K562 (cell line): ENCODE measurements around the gene RIPOR1. TPM values are rescaled to one million over a fixed set of nuclear protein-coding genes. Genes with fewer than 3 reads are reported as not detected.

Source experiments
- ATAC-seq: fragments of 200-7000 bp; cut with Tn5 transposase; 3 replicates; pipeline ENCODE4 v1.9.1; 2020; ENCODE audit warnings: moderate library complexity
- BruUV-seq: library from RNA; stranded (reverse); fragments of 400-500 nt; replicated peaks from 2 replicates; lab custom pipeline; 2021; lab: Mats Ljungman, UMichigan
- CTCF ChIA-PET: fragments of 300-600 bp; formaldehyde crosslinking; extraction: SDS; loops from one replicate; lab custom pipeline; 2021; ENCODE audit warnings: low intra/inter-chr PET ratio; lab: Yijun Ruan, JAX
- POLR2A ChIA-PET: fragments of 300-600, 350-650 bp; sonication (Branson Sonifier 250); formaldehyde crosslinking; extraction: SDS; loops from one replicate; lab custom pipeline; 2021; ENCODE audit warnings: antibody characterized with exemption, inconsistent platforms; lab: Yijun Ruan, JAX
- DNase-seq, 4 experiments: peaks; one replicate each; pipeline versions ENCODE4 v3.0.0 to v3.0.0-alpha.2; 2011 to 2018; ENCODE audit warnings: low spot score in 3 of 4, mixed read lengths in 3 of 4; ENCODE audit errors: extremely low read depth in 1 of 4
- FAIRE-seq: peaks from 2 replicates; lab custom pipeline; 2011; peaks lifted over from hg19 to GRCh38; lab: Jason Lieb, UNC
- H2AFZ ChIP-seq: 2 replicates; pipeline ENCODE4 v1.6.0; 2011; ENCODE audit warnings: low read depth, low read length, control low read depth, inconsistent platforms
- H3K27ac ChIP-seq: fragments of 200-600 bp; 3 replicates; pipeline ENCODE4 v1.8.0; 2011; ENCODE audit warnings: low read depth, mild to moderate bottlenecking, control low read depth, inconsistent platforms, low read length, moderate library complexity, mixed read lengths; ENCODE audit errors: extremely low read depth
- H3K27me3 ChIP-seq, 2 experiments: fragments of 300-600 bp in 1 of 2; 2 replicates in 1 of 2; 3 replicates in 1 of 2; pipeline versions ENCODE4 v1.6.0 to v1.8.0; 2011; ENCODE audit warnings: inconsistent platforms in 2 of 2, low read length in 2 of 2, mild to moderate bottlenecking in 1 of 2, mixed read lengths in 1 of 2, moderate library complexity in 1 of 2; ENCODE audit not compliant: control insufficient read depth in 2 of 2, insufficient read depth in 2 of 2
- H3K36me3 ChIP-seq: fragments of 300-600 bp; 3 replicates; pipeline ENCODE4 v1.8.0; 2011; ENCODE audit warnings: mild to moderate bottlenecking, low read length, inconsistent platforms; ENCODE audit not compliant: control insufficient read depth, insufficient read depth
- H3K4me1 ChIP-seq, 2 experiments: fragments of 200-600 bp in 1 of 2; replicated peaks in 1 of 2; 2 replicates in 1 of 2; 3 replicates in 1 of 2; pipeline versions ENCODE4 v1.5.1 to v1.8.0; 2011; ENCODE audit warnings: inconsistent platforms in 2 of 2, low read length in 2 of 2, mild to moderate bottlenecking in 1 of 2, mixed read lengths in 1 of 2, moderate library complexity in 1 of 2; ENCODE audit not compliant: control insufficient read depth in 2 of 2, insufficient read depth in 2 of 2
- H3K4me2 ChIP-seq: 2 replicates; pipeline ENCODE4 v1.6.1; 2011; ENCODE audit warnings: low read length, control low read depth, inconsistent platforms, mixed read lengths; ENCODE audit not compliant: insufficient read depth
- H3K4me3 ChIP-seq: fragments of 200-600 bp; sonication (generic), shearing (Covaris generic); 2 replicates; pipeline ENCODE4 v1.5.1; 2016; ENCODE audit warnings: control low read depth, inconsistent platforms
- H3K79me2 ChIP-seq: fragments of 200-600 bp; 3 replicates; pipeline ENCODE4 v1.8.0; 2011; ENCODE audit warnings: low read length, inconsistent platforms; ENCODE audit not compliant: control insufficient read depth, insufficient read depth
- H3K9ac ChIP-seq, 2 experiments: 2 replicates each; pipeline versions ENCODE4 v1.6.0 to v1.6.1; 2011; ENCODE audit warnings: low read depth in 2 of 2, low read length in 2 of 2, control low read depth in 1 of 2, inconsistent platforms in 1 of 2, mild to moderate bottlenecking in 1 of 2, mixed read lengths in 1 of 2; ENCODE audit not compliant: insufficient read depth in 1 of 2
- H3K9me1 ChIP-seq: one replicate; pipeline ENCODE4 v1.6.0; 2011; ENCODE audit warnings: inconsistent platforms, mild to moderate bottlenecking, low read length, moderate library complexity; ENCODE audit not compliant: control insufficient read depth, insufficient read depth
- H3K9me3 ChIP-seq: replicated peaks from 2 replicates; pipeline ENCODE4 v1.5.1; 2011; ENCODE audit warnings: low read depth, low read length, inconsistent platforms; ENCODE audit not compliant: control insufficient read depth, insufficient read depth
- H4K20me1 ChIP-seq: replicated peaks from 2 replicates; pipeline ENCODE4 v1.6.1; 2011; ENCODE audit warnings: low read length, inconsistent platforms, mixed read lengths; ENCODE audit not compliant: control insufficient read depth, insufficient read depth
- ELF2 ChIP-seq: fragments of 250-450 bp; sonication (Bioruptor Pico); IDR thresholded peaks from 2 replicates; pipeline ENCODE4 v1.5.0; 2021; ENCODE audit warnings: mild to moderate bottlenecking
- JUND ChIP-seq, 2 experiments: IDR thresholded peaks; 2 replicates in 1 of 2; 3 replicates in 1 of 2; pipeline ENCODE4 v1.6.1; 2011; ENCODE audit warnings: borderline replicate concordance in 2 of 2, low read depth in 2 of 2, low read length in 2 of 2, improper control_type of control experiment in 1 of 2, missing biosample characterization in 1 of 2, missing genetic modification characterization in 1 of 2, missing genetic modification reagents in 1 of 2
- NFIC ChIP-seq: fragments of 450-650 bp; IDR thresholded peaks from 2 replicates; pipeline ENCODE4 v1.6.1; 2017; ENCODE audit warnings: mild to moderate bottlenecking, inconsistent platforms
- SP1 ChIP-seq: sonication (generic); formaldehyde crosslinking; IDR thresholded peaks from 2 replicates; pipeline ENCODE4 v1.8.1; 2022; ENCODE audit warnings: mild to moderate bottlenecking, missing genetic modification reagents
- USF2 ChIP-seq: sonication (generic); formaldehyde crosslinking; IDR thresholded peaks from 2 replicates; pipeline ENCODE4 v1.5.0; 2020; ENCODE audit warnings: missing genetic modification reagents
- ZFP30 ChIP-seq: fragments of 250-450 bp; sonication (Bioruptor Pico); IDR thresholded peaks from 2 replicates; pipeline ENCODE4 v1.8.0; 2022; ENCODE audit warnings: moderate library complexity, mild to moderate bottlenecking, inconsistent platforms, borderline replicate concordance
- WGBS: fragments of 100-300 bp; shearing (Covaris generic); methylation state at CpG from one replicate; pipeline ENCODE4 v1.1.6; 2016; ENCODE audit warnings: low coverage, mixed read lengths; ENCODE audit not compliant: insufficient coverage; ENCODE audit errors: missing lambda C conversion rate; 5-methylcytosine and 5-hydroxymethylcytosine counted together
- in situ Hi-C: fragments of 300-500 bp; cut with MboI; formaldehyde crosslinking; loops from 4 replicates; pipeline ENCODE4 v1.15.0; 2018; ENCODE audit warnings: inconsistent platforms, mixed read lengths
- intact Hi-C: fragments of 100-400 bp; cut with micrococcal nuclease; formaldehyde crosslinking; loops from 2 replicates; pipeline ENCODE4 v1.14.2; 2022
- polyA plus RNA-seq, 8 experiments: library from polyadenylated mRNA; depleted of rRNA in 4 of 8; stranded (reverse) in 5 of 8; unstranded in 3 of 8; fragments of >200 nt; fragmentation: Nextera tagmentation in 2 of 8; fragmentation: Illumina TruSeq in 1 of 8; extraction: Ambion mirVana in 2 of 8; extraction: Trizol in 1 of 8; gene quantifications; 2 replicates each; pipeline versions ENCODE4 v1.2.1 to v1.2.3, GENCODE V29; 2011 to 2014; ENCODE audit warnings: inconsistent platforms in 1 of 8, missing spikeins in 1 of 8
- total RNA-seq, 7 experiments: library from RNA; depleted of rRNA in 6 of 7; stranded (reverse); fragments of >200 nt in 6 of 7; fragmentation: Illumina TruSeq in 2 of 7; extraction: Trizol in 2 of 7; gene quantifications; 2 replicates each; pipeline versions ENCODE4 v1.2.1 to v1.2.3, GENCODE V29; 2011 to 2021; ENCODE audit warnings: low replicate concordance in 1 of 7

Gene RIPOR1
- total and polyA plus RNA-seq, 9 of the 15 experiments (the other 6 are each of a cell fraction or from before 2014, with no cell fraction given) = 0.36 to 31.1 (median 3.0) TPM

DNA sequence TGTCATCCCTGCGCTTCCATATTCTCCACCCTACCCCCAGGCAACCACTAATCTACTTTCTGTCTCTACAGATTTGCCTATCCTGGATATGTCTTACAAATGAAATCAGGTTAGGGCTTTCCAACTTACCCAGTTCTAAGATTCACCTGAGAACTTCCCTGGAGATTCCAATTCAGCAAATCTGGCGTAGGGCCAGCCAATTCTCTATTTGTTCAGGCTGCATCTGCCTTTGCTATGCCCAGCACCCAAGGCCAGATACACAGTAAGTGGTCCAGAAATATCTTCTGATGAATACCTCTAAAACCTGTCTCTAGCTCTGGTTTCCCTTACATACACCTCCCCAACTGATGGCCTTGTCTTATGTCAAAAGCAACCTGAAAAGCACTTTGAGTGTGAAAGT lies 23.3 kb downstream of the RIPOR1 start:
- no peaks in the 10 kb centered on the region for H3K9me1 ChIP-seq
- H3K27ac ChIP-seq = no peak overlapping the region
- intact Hi-C loops (no loop called here), in situ Hi-C loops (no loop called here)
- no peak overlapping the region for H2AFZ ChIP-seq
- peaks cover 11% of the 10 kb centered on the region; the same call in 1 of the 3 replicates for H3K36me3 ChIP-seq
- FAIRE-seq (no peak), ATAC-seq (no peak), DNase-seq (no peak)
- no peak overlapping the region for H3K4me3 ChIP-seq
- no peak overlapping the region for H3K4me2 ChIP-seq
- no TSS peak for BruUV-seq
- no peaks in the 10 kb centered on the region for H3K79me2 ChIP-seq
- ChIA-PET CTCF (no interaction called here), POLR2A (interaction anchor here (2.7 kb wide), 1 partner anchor 10 kb away, joined by 13 read pairs; the partner anchor contains the start of gene CTCF)
- no peak overlapping the region for H3K9ac ChIP-seq
- peaks cover 0 to 8% of the 10 kb centered on the region in 2 experiments; a peak in 2 of 5 replicates for H3K4me1 ChIP-seq
- 86% methylated on average over 2 of the region's 2 CpGs for WGBS
- H3K9me3 ChIP-seq = no peaks in the 10 kb centered on the region
- no peaks in the 10 kb centered on the region for H3K27me3 ChIP-seq
- no peak for TF ChIP-seq SP1
- no peak for TF ChIP-seq JUND (IDR thresholded peaks at IDR 0.05; ENCODE audit: borderline replicate concordance, low read depth, low read length)
- no peak for TF ChIP-seq JUND (tag; IDR thresholded peaks at IDR 0.05; ENCODE audit: borderline replicate concordance, low read depth, low read length)
- TF ChIP-seq ELF2 (CRISPR knock-in tag) = no peak
- peak; percentile 72 for TF ChIP-seq NFIC
- H4K20me1 ChIP-seq = no peaks in the 10 kb centered on the region

DNA sequence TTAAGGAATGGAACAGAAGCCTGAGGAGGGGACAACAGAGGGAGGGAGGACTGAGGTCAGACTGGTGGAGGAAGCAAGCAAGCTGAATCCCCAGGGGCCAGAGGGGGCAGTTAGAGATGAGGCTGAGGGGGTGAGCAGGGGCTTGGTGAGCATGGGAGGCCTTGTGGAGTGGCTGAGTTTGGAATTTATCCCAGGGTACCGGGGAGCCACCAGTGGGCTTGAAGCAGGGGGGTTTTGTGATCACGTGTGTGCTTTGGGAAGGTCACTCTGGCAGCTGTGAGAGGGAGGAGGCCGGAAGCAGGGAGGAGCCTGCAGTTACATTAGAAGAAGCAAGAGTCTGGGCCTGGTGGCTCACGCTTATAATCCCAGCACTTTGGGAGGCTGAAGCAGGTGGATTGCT lies 23.8 kb downstream of the RIPOR1 start:
- peaks cover 0 to 5% of the 10 kb centered on the region in 2 experiments; a peak in 1 of 5 replicates for H3K4me1 ChIP-seq
- no peak overlapping the region for H3K4me3 ChIP-seq
- no peaks in the 10 kb centered on the region for H3K27me3 ChIP-seq
- H3K36me3 ChIP-seq = peaks cover 9% of the 10 kb centered on the region; the same call in 1 of the 3 replicates
- H3K9me1 ChIP-seq = no peaks in the 10 kb centered on the region
- no peak overlapping the region for H3K4me2 ChIP-seq
- intact Hi-C loops = no loop called here
- FAIRE-seq (no peak), DNase-seq (no peak), ATAC-seq (peak; percentile 41; the same call in 1 of the 3 replicates)
- H4K20me1 ChIP-seq = no peaks in the 10 kb centered on the region
- in situ Hi-C loops = no loop called here
- 0 out of 2 replicates have a peak, but pooled peaks have one; percentile 20 for TF ChIP-seq USF2 (CRISPR knock-in tag)
- TF ChIP-seq ZFP30 = no peak
- 52% methylated on average over 4 of the region's 4 CpGs for WGBS
- no peak overlapping the region for H3K27ac ChIP-seq
- H3K9me3 ChIP-seq = no peaks in the 10 kb centered on the region
- POLR2A ChIA-PET = interaction anchor here (1.0 to 2.7 kb wide), 2 partner anchors 10 to 20 kb away, joined by 3 to 13 read pairs; partner anchors contain the start of gene CTCF
- no peaks in the 10 kb centered on the region for H3K79me2 ChIP-seq
- 0 out of 2 replicates have a peak overlapping the region, but pooled peaks have one; percentile 16 for H2AFZ ChIP-seq
- H3K9ac ChIP-seq = peak overlapping the region in 1 of 2 experiments; percentile 33; a peak in 1 of 4 replicates
- BruUV-seq = no TSS peak
- CTCF ChIA-PET = no interaction called here
